Karpas-422 (cell line): ENCODE results near the gene RNF212. TPM values are rescaled to one million over a fixed set of nuclear protein-coding genes. Genes with fewer than 3 reads are reported as not detected.
A peak's percentile ranks its signal among the peaks of the same experiment; 100 is the strongest.
"Not testable (repeated sequence)": the region's sequence is repeated elsewhere in the genome, so short reads cannot be mapped to it uniquely, and the experiment has no call there.

ENCODE experiments used
- DNase-seq: peaks from one replicate; pipeline ENCODE4 v3.0.0-alpha.2; 2015
- H2AFZ ChIP-seq: fragments of 200-600 bp; sonication (generic); 2 replicates; pipeline ENCODE4 v1.6.1; 2014; ENCODE audit warnings: antibody characterized with exemption, low read length, mixed read lengths
- H3K27ac ChIP-seq: fragments of 200-600 bp; sonication (generic); 2 replicates; pipeline ENCODE4 v1.5.1; 2014; ENCODE audit warnings: mild to moderate bottlenecking, low read length, moderate library complexity
- H3K27me3 ChIP-seq: fragments of 200-600 bp; sonication (generic); 2 replicates; pipeline ENCODE4 v1.6.1; 2014; ENCODE audit warnings: low read length, mixed read lengths
- H3K36me3 ChIP-seq: fragments of 200-600 bp; sonication (generic); 2 replicates; pipeline ENCODE4 v1.6.1; 2014; ENCODE audit warnings: low read length, mixed read lengths; ENCODE audit not compliant: insufficient read depth
- H3K4me1 ChIP-seq: fragments of 200-600 bp; sonication (generic); 2 replicates; pipeline ENCODE4 v1.6.1; 2014; ENCODE audit warnings: mild to moderate bottlenecking, low read length, mixed read lengths
- H3K4me2 ChIP-seq: fragments of 200-600 bp; sonication (generic); 2 replicates; pipeline ENCODE4 v1.6.1; 2014; ENCODE audit warnings: low read length, low read depth, mild to moderate bottlenecking; ENCODE audit not compliant: poor library complexity, severe bottlenecking
- H3K4me3 ChIP-seq: fragments of 200-600 bp; sonication (generic); 2 replicates; pipeline ENCODE4 v1.5.1; 2014; ENCODE audit warnings: mild to moderate bottlenecking, antibody characterized with exemption, low read length, mixed read lengths
- H3K79me2 ChIP-seq: fragments of 200-600 bp; sonication (generic); 2 replicates; pipeline ENCODE4 v1.6.1; 2014; ENCODE audit warnings: mild to moderate bottlenecking, low read length, mixed read lengths
- H3K9ac ChIP-seq: fragments of 200-600 bp; sonication (generic); 2 replicates; pipeline ENCODE4 v1.6.0; 2014; ENCODE audit warnings: low read length
- H3K9me2 ChIP-seq: fragments of 200-600 bp; sonication (generic), shearing (Covaris generic); replicated peaks from 2 replicates; pipeline ENCODE4 v1.6.0; 2014; ENCODE audit warnings: mild to moderate bottlenecking, low read length, moderate library complexity; ENCODE audit not compliant: insufficient read depth
- H3K9me3 ChIP-seq: fragments of 300-700, 200-600 bp; sonication (generic); 2 replicates; pipeline ENCODE4 v1.6.1; 2014; ENCODE audit warnings: low read length, mixed read lengths
- H4K20me1 ChIP-seq: fragments of 200-600 bp; sonication (generic); 2 replicates; pipeline ENCODE4 v1.6.1; 2014; ENCODE audit warnings: mild to moderate bottlenecking, antibody characterized with exemption, low read length, low read depth; ENCODE audit not compliant: insufficient read depth
- total RNA-seq: library from RNA; depleted of rRNA; stranded (reverse); fragments of >200 nt; shearing (Covaris generic); gene quantifications from 2 replicates; pipeline ENCODE4 v1.2.3, GENCODE V29; 2014; ENCODE audit warnings: low replicate concordance

RNF212 gene
- total RNA-seq, 1 experiment from 2014 or later, result not detected

DNA sequence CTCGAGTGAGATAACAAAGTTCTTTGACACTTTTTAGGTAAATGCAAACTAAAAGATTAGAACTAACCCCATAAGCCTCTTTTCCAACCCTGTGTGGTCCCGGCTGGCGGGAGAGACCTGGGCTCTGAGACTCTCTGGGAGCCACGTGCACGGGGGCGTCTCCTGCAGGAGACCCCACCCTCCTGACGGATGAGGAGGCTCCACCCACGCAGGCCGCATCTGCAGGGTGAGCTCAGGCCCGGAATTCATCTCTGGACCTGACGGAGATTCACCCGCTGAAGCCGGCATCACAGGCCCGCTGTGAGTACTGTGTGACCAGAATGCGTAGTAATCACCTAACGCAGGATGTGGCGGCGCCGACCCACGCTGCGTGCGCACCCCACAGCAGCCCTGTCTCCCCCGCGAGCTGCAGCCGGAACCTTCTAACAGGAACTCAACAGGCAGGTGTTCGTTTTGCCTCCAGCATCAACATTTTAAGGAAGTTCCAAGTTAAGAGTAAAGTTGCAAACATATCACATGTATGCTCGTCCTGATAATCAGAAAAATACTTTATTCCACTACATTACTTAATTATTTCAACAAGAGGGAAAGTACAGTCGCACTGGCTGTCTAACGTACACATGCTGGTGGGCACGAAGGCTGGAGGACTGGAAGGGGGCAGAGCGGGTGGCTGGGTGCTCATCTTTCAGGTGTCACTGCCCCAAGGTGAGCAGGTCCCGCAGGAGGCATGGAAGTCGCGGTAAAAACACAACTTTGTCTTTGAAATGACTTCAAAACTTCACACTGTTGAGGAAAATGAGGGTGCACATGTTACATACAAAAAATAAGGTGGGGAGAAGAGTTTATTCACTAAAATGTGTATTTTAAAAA is 57.4 kb downstream of the RNF212 start:
- Histone ChIP-seq H3K79me2 (no peaks in the 10 kb centered on the region), H4K20me1 (no peaks in the 10 kb centered on the region), H3K4me3 (peak overlapping the region; percentile 50), H3K4me2 (peak overlapping the region; percentile 56), H2AFZ (peak overlapping the region; percentile 62), H3K4me1 (peaks cover 11% of the 10 kb centered on the region), H3K9me3 (no peaks in the 10 kb centered on the region), H3K36me3 (no peaks in the 10 kb centered on the region), H3K9me2 (no peaks in the 10 kb centered on the region), H3K27me3 (no peaks in the 10 kb centered on the region), H3K9ac (peak overlapping the region; percentile 50), H3K27ac (no peak overlapping the region)
- peak; percentile 78 for DNase-seq

- not testable (repeated sequence) for DNase-seq, H3K27ac ChIP-seq, H3K9me2 ChIP-seq, H3K36me3 ChIP-seq, H3K27me3 ChIP-seq, H3K79me2 ChIP-seq, H3K9me3 ChIP-seq, H4K20me1 ChIP-seq
- Histone ChIP-seq H3K4me3 (peak overlapping the region; percentile 50), H3K9ac (peak overlapping the region; percentile 50), H3K4me1 (peaks cover 11% of the 10 kb centered on the region), H3K4me2 (peak overlapping the region; percentile 56), H2AFZ (peak overlapping the region; percentile 62)
Observed at GRCh38 chr4:1055243-1055701, 58.1 kb downstream of the RNF212 start.

DNA sequence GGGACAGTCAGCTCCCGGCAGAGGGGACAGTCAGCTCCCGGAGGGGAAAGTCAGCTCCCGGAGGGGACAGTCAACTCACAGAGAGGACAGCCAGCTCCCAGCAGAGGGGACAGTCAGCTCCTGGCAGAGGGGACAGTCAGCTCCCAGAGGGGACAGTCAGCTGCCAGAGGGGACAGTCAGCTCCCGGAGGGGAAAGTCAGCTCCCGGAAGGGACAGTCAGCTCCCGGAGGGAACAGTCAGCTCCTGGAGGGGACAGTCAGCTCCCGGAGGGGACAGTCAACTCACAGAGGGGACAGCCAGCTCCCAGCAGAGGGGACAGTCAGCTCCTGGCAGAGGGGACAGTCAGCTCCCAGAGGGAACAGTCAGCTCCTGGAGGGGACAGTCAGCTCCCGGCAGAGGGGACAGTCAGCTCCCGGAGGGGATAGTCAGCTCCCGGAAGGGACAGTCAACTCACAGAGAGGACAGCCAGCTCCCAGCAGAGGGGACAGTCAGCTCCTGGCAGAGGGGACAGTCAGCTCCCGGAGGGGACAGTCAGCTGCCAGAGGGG is 58.6 kb downstream of the RNF212 start:
- not testable (repeated sequence) for H3K4me2 ChIP-seq

GRCh38 chr4:1053891-1054290 is 59.5 kb downstream of the RNF212 start:
- DNase-seq, H3K4me3 ChIP-seq, H3K4me2 ChIP-seq, H3K79me2 ChIP-seq, H3K36me3 ChIP-seq, H3K27me3 ChIP-seq, H3K9me2 ChIP-seq, H4K20me1 ChIP-seq, H3K27ac ChIP-seq, H3K9me3 ChIP-seq, H3K9ac ChIP-seq, H2AFZ ChIP-seq: not testable (repeated sequence)
- peaks cover 11% of the 10 kb centered on the region for H3K4me1 ChIP-seq

More for the DNA sequence above, 58.6 kb downstream of the RNF212 start:
- not testable (repeated sequence) for H3K79me2 ChIP-seq, H3K9me2 ChIP-seq, H3K36me3 ChIP-seq, H3K9ac ChIP-seq, H3K27ac ChIP-seq, H3K4me3 ChIP-seq, H4K20me1 ChIP-seq, DNase-seq, H2AFZ ChIP-seq, H3K9me3 ChIP-seq, H3K27me3 ChIP-seq
- peaks cover 11% of the 10 kb centered on the region for H3K4me1 ChIP-seq

DNA sequence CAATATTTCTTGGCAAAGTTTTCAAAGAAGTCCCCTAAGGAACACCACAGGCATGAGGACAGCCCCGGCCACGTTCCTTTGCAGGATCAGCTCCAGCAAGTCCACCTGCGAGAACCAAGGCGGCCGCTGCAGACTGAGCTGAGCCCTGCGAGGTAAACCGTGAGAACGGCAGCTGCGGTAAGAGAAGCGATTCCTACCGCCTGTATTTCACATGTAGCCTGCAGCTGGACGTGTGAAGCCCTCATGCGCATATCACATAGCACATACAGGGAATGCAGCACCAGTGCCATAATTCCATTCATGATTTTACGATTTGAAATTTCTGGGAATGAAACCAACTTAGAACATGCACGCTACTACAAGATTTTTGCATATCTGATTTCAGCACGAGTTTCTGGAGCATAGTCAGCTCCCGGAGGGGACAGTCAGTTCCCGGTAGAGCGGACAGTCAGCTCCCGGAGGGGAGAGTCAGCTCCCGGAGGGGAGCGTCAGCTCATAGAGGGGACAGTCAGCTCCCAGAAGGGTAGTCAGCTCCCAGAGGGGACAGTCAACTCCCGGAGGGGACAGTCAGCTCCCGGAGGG is 60.2 kb downstream of the RNF212 start:
- Histone ChIP-seq H4K20me1 (no peaks in the 10 kb centered on the region), H3K4me1 (peaks cover 11% of the 10 kb centered on the region), H3K9me2 (no peaks in the 10 kb centered on the region), H3K9me3 (no peaks in the 10 kb centered on the region), H3K36me3 (no peaks in the 10 kb centered on the region), H3K27ac (no peak overlapping the region), H3K4me3 (no peak overlapping the region), H3K79me2 (no peaks in the 10 kb centered on the region), H3K9ac (no peak overlapping the region), H3K27me3 (no peaks in the 10 kb centered on the region), H3K4me2 (no peak overlapping the region), H2AFZ (no peak overlapping the region)
- no peak for DNase-seq

DNA sequence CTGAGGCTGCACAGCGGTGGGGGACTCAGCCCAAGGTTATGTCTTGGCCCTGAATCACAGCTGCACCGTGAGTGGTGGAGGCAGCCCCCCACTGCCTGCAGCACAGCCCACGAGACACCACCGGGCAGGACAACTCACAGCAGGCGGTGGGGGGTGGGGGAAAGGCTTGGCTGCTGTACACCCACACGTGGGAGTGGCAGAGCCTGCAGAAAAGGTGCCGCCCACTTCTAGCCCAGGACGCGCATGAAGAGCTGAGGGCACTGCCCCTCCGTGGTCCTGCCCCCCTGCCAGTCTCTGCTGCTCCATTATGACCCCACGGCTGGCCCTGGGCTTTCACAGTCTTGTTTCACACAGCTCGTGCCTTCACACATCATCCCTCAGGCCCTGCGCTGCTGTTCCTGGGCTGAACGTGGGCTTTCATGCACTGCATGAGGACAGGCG is 61.1 kb downstream of the RNF212 start:
- Histone ChIP-seq H3K27me3 (no peaks in the 10 kb centered on the region), H3K79me2 (no peaks in the 10 kb centered on the region), H4K20me1 (no peaks in the 10 kb centered on the region), H3K4me3 (no peak overlapping the region), H3K4me1 (peaks cover 11% of the 10 kb centered on the region), H3K4me2 (no peak overlapping the region), H2AFZ (no peak overlapping the region), H3K9me3 (no peaks in the 10 kb centered on the region), H3K9ac (no peak overlapping the region), H3K36me3 (no peaks in the 10 kb centered on the region), H3K27ac (no peak overlapping the region), H3K9me2 (no peaks in the 10 kb centered on the region)
- DNase-seq, result no peak

DNA sequence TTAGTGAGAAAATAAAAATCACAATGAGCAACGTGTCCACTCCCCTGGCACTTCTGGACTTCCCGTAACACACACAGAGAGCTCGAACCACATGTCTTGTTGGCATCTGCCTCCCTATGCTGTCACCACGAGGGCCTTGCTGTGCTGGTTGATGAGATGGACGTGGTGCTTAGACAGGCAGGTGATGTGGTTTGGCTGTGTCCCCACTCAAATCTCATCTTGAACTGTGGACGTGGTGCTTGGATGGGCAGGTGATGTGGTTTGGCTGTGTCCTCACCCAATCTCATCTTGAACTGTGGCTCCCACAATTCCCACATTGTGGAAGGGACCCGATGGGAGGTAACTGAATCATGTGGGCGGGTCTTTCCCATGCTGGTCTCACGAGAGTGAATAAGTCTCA is 61.9 kb downstream of the RNF212 start:
- peaks cover 11% of the 10 kb centered on the region for H3K4me1 ChIP-seq
- H3K36me3 ChIP-seq, result no peaks in the 10 kb centered on the region
- no peak for DNase-seq
- H3K4me3 ChIP-seq, result no peak overlapping the region
- H3K27ac ChIP-seq, result no peak overlapping the region
- H3K9me3 ChIP-seq, result no peaks in the 10 kb centered on the region
- no peaks in the 10 kb centered on the region for H3K79me2 ChIP-seq
- H4K20me1 ChIP-seq, result no peaks in the 10 kb centered on the region
- H3K4me2 ChIP-seq, result no peak overlapping the region
- H3K9ac ChIP-seq, result no peak overlapping the region
- no peak overlapping the region for H2AFZ ChIP-seq
- H3K27me3 ChIP-seq, result no peaks in the 10 kb centered on the region
- no peaks in the 10 kb centered on the region for H3K9me2 ChIP-seq

GRCh38 chr4:1050486-1051213 is 62.7 kb downstream of the RNF212 start:
- Histone ChIP-seq H3K4me1 (peaks cover 4% of the 10 kb centered on the region), H3K27me3 (no peaks in the 10 kb centered on the region), H3K36me3 (no peaks in the 10 kb centered on the region), H3K4me2 (no peak overlapping the region), H3K9me3 (no peaks in the 10 kb centered on the region), H3K79me2 (no peaks in the 10 kb centered on the region), H4K20me1 (no peaks in the 10 kb centered on the region), H3K9me2 (no peaks in the 10 kb centered on the region), H3K27ac (no peak overlapping the region), H3K4me3 (no peak overlapping the region), H3K9ac (no peak overlapping the region), H2AFZ (no peak overlapping the region)
- no peak for DNase-seq
